Parathyroid adenoma (tissue), 2 donors: Measurements from ENCODE around the gene MVP.
"Not testable (repeated sequence)": the region's sequence is repeated elsewhere in the genome, so short reads cannot be mapped to it uniquely, and the experiment has no call there.

Source experiments
- H2AFZ ChIP-seq: fragments of 300-600 bp; sonication (generic); one replicate; pipeline ENCODE4 v1.7.0; 2017; ENCODE audit warnings: antibody characterized with exemption, mild to moderate bottlenecking
- H3K27ac ChIP-seq: fragments of 300-600 bp; sonication (generic); one replicate; pipeline ENCODE4 v1.7.0; 2017
- H3K27me3 ChIP-seq: fragments of 300-600 bp; sonication (generic); one replicate; pipeline ENCODE4 v1.7.0; 2017; ENCODE audit warnings: low read length; ENCODE audit not compliant: control insufficient read depth, insufficient read depth
- H3K36me3 ChIP-seq: fragments of 300-600 bp; sonication (generic); one replicate; pipeline ENCODE4 v1.7.0; 2017; ENCODE audit warnings: low read length; ENCODE audit not compliant: control insufficient read depth, insufficient read depth
- H3K4me1 ChIP-seq: fragments of 300-600 bp; sonication (generic); one replicate; pipeline ENCODE4 v1.7.0; 2017; ENCODE audit warnings: control low read depth
- H3K4me2 ChIP-seq: fragments of 300-600 bp; sonication (generic); one replicate; pipeline ENCODE4 v1.7.0; 2017; ENCODE audit warnings: low read length
- H3K4me3 ChIP-seq: fragments of 300-600 bp; sonication (generic); one replicate; pipeline ENCODE4 v1.7.0; 2017; ENCODE audit warnings: low read depth, low read length
- H3K79me2 ChIP-seq: fragments of 300-600 bp; sonication (generic); one replicate; pipeline ENCODE4 v1.7.0; 2017; ENCODE audit warnings: control low read depth
- H3K9ac ChIP-seq: fragments of 300-600 bp; sonication (generic); one replicate; pipeline ENCODE4 v1.7.0; 2017; ENCODE audit warnings: mild to moderate bottlenecking
- H3K9me3 ChIP-seq: fragments of 300-600 bp; sonication (generic); one replicate; pipeline ENCODE4 v1.7.0; 2017; ENCODE audit warnings: low read length; ENCODE audit not compliant: control insufficient read depth
- CTCF ChIP-seq: fragments of 300-600 bp; sonication (generic); IDR thresholded peaks from one replicate; pipeline ENCODE4 v1.7.0; 2017; ENCODE audit warnings: antibody characterized with exemption, mild to moderate bottlenecking
- donor health status: primary hyperparathyroidism.

MVP gene

GRCh38 chr16:29862884-29863668 lies 42.8 kb downstream of the MVP start, which contains the start of gene CDIPT:
Gene CDIPT (minus strand): TSS chr16:29863226. CDS start chr16:29862857, 369 bp downstream.
- H3K9me3 ChIP-seq, result no peaks in the 10 kb centered on the region

GRCh38 chr16:29863669-29863984 lies 43.4 kb downstream of the MVP start:
- H3K4me1 ChIP-seq, result peaks cover 4% of the 10 kb centered on the region
- H3K27me3 ChIP-seq, result no peaks in the 10 kb centered on the region
- H3K9ac ChIP-seq, result no peak overlapping the region
- H3K27ac ChIP-seq, result peak overlapping the region; percentile 91
- H2AFZ ChIP-seq, result peak overlapping the region; percentile 86
- H3K4me2 ChIP-seq, result peak overlapping the region; percentile 99
- H3K36me3 ChIP-seq, result no peaks in the 10 kb centered on the region
- H3K79me2 ChIP-seq, result peaks cover 12% of the 10 kb centered on the region
- H3K9me3 ChIP-seq, result no peaks in the 10 kb centered on the region
- no peak for TF ChIP-seq CTCF
- peak overlapping the region; percentile 99 for H3K4me3 ChIP-seq

More at GRCh38 chr16:29862884-29863668, 42.8 kb downstream of the MVP start, which contains the start of gene CDIPT:
- Histone ChIP-seq H3K4me3 (peak within 1 kb of the TSS; percentile 99), H3K79me2 (peaks cover 12% of the 10 kb centered on the region), H3K4me2 (peak within 1 kb of the TSS; percentile 99), H3K4me1 (peaks cover 4% of the 10 kb centered on the region), H2AFZ (peak within 1 kb of the TSS; percentile 86), H3K27me3 (no peaks in the 10 kb centered on the region), H3K36me3 (no peaks in the 10 kb centered on the region), H3K9ac (peak within 1 kb of the TSS; percentile 40), H3K27ac (peak within 1 kb of the TSS; percentile 91)
- TF ChIP-seq CTCF, result peak; percentile 43

- TF ChIP-seq CTCF, result no peak
- Histone ChIP-seq H3K4me3 (no peak overlapping the region), H3K9ac (no peak overlapping the region), H3K27me3 (no peaks in the 10 kb centered on the region), H3K9me3 (no peaks in the 10 kb centered on the region), H3K79me2 (peaks cover 12% of the 10 kb centered on the region), H2AFZ (peak overlapping the region; percentile 86), H3K4me1 (peaks cover 4% of the 10 kb centered on the region), H3K27ac (no peak overlapping the region), H3K4me2 (no peak overlapping the region), H3K36me3 (no peaks in the 10 kb centered on the region)
Measured at GRCh38 chr16:29864205-29864604, 43.9 kb downstream of the MVP start.

- no peak overlapping the region for H3K9ac ChIP-seq
- no peaks in the 10 kb centered on the region for H3K36me3 ChIP-seq
- H3K27ac ChIP-seq, result no peak overlapping the region
- no peaks in the 10 kb centered on the region for H3K9me3 ChIP-seq
- no peak for TF ChIP-seq CTCF
- no peak overlapping the region for H2AFZ ChIP-seq
- H3K4me3 ChIP-seq, result no peak overlapping the region
- H3K4me1 ChIP-seq, result no peaks in the 10 kb centered on the region
- no peaks in the 10 kb centered on the region for H3K79me2 ChIP-seq
- no peak overlapping the region for H3K4me2 ChIP-seq
- H3K27me3 ChIP-seq, result no peaks in the 10 kb centered on the region
Measured at GRCh38 chr16:29868396-29869009, 48.2 kb downstream of the MVP start.

- H3K9ac ChIP-seq, H2AFZ ChIP-seq, H3K79me2 ChIP-seq, H3K27ac ChIP-seq, H3K4me3 ChIP-seq, H3K4me1 ChIP-seq, H3K36me3 ChIP-seq, H3K9me3 ChIP-seq, H3K4me2 ChIP-seq, H3K27me3 ChIP-seq: not testable (repeated sequence)
Measured at GRCh38 chr16:29869067-29869466, 48.8 kb downstream of the MVP start.
